ENCODE measurements around the gene CRELD2.

Gene CRELD2

GRCh38 chr22:49906071-49906798, 12.2 kb upstream of the CRELD2 start:
- Histone ChIP-seq H3K27me3 (ENCODE audit: control insufficient read depth, insufficient read depth, low read length) (no peaks in the 10 kb centered on the region), H3K4me1 (ENCODE audit: control insufficient read depth, insufficient read depth, low read length) (no peaks in the 10 kb centered on the region), H3K4me3 (ENCODE audit: low read depth, low read length) (no peak overlapping the region), H3K9me3 (ENCODE audit: control insufficient read depth, insufficient read depth, low read length) (no peaks in the 10 kb centered on the region), H3K9ac (ENCODE audit: low read depth, low read length) (no peak overlapping the region), H3K36me3 (ENCODE audit: control insufficient read depth, insufficient read depth, low read length) (peaks cover 26% of the 10 kb centered on the region)

DNA sequence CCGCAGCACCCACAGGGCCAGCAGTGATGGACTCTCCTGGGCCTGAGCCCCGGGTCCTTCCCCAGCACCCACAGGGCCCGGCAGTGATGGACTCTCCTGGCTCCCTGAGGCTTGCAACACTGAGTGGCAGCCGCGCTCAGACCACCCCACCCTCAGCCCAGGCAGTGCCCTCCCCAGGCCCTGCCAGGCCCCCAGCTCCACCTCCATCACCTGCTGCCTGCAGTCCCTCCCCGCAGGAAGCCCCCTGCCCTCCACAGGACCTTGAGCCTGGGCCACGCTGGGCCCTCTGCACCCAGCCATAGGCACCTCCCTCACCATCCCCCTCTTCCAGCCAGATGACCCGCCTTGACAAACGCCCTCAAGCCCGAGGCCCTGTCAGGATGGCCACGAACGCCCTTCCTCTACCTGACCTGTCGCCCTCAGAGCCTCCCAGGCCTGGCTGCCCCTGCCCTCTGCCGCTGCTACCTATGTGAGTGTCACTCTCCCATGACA, 11.6 kb upstream of the CRELD2 start:
- Histone ChIP-seq H3K36me3 (ENCODE audit: control insufficient read depth, insufficient read depth, low read length) (peaks cover 26% of the 10 kb centered on the region), H3K4me3 (ENCODE audit: low read depth, low read length) (no peak overlapping the region), H3K4me1 (ENCODE audit: control insufficient read depth, insufficient read depth, low read length) (no peaks in the 10 kb centered on the region), H3K27me3 (ENCODE audit: control insufficient read depth, insufficient read depth, low read length) (no peaks in the 10 kb centered on the region), H3K9ac (ENCODE audit: low read depth, low read length) (no peak overlapping the region), H3K9me3 (ENCODE audit: control insufficient read depth, insufficient read depth, low read length) (no peaks in the 10 kb centered on the region)

GRCh38 chr22:49907807-49908206, 10.6 kb upstream of the CRELD2 start:
- H3K9ac ChIP-seq (ENCODE audit: low read depth, low read length): no peak overlapping the region
- H3K36me3 ChIP-seq (ENCODE audit: control insufficient read depth, insufficient read depth, low read length): peaks cover 21% of the 10 kb centered on the region
- no peaks in the 10 kb centered on the region for H3K4me1 ChIP-seq (ENCODE audit: control insufficient read depth, insufficient read depth, low read length)
- no peak overlapping the region for H3K4me3 ChIP-seq (ENCODE audit: low read depth, low read length)
- no peaks in the 10 kb centered on the region for H3K27me3 ChIP-seq (ENCODE audit: control insufficient read depth, insufficient read depth, low read length)
- H3K9me3 ChIP-seq (ENCODE audit: control insufficient read depth, insufficient read depth, low read length): no peaks in the 10 kb centered on the region

GRCh38 chr22:49909476-49910205, 8.8 kb upstream of the CRELD2 start:
- Histone ChIP-seq H3K9me3 (ENCODE audit: control insufficient read depth, insufficient read depth, low read length) (no peaks in the 10 kb centered on the region), H3K4me3 (ENCODE audit: low read depth, low read length) (no peak overlapping the region), H3K36me3 (ENCODE audit: control insufficient read depth, insufficient read depth, low read length) (peaks cover 17% of the 10 kb centered on the region), H3K27me3 (ENCODE audit: control insufficient read depth, insufficient read depth, low read length) (no peaks in the 10 kb centered on the region), H3K4me1 (ENCODE audit: control insufficient read depth, insufficient read depth, low read length) (no peaks in the 10 kb centered on the region), H3K9ac (ENCODE audit: low read depth, low read length) (no peak overlapping the region)

DNA sequence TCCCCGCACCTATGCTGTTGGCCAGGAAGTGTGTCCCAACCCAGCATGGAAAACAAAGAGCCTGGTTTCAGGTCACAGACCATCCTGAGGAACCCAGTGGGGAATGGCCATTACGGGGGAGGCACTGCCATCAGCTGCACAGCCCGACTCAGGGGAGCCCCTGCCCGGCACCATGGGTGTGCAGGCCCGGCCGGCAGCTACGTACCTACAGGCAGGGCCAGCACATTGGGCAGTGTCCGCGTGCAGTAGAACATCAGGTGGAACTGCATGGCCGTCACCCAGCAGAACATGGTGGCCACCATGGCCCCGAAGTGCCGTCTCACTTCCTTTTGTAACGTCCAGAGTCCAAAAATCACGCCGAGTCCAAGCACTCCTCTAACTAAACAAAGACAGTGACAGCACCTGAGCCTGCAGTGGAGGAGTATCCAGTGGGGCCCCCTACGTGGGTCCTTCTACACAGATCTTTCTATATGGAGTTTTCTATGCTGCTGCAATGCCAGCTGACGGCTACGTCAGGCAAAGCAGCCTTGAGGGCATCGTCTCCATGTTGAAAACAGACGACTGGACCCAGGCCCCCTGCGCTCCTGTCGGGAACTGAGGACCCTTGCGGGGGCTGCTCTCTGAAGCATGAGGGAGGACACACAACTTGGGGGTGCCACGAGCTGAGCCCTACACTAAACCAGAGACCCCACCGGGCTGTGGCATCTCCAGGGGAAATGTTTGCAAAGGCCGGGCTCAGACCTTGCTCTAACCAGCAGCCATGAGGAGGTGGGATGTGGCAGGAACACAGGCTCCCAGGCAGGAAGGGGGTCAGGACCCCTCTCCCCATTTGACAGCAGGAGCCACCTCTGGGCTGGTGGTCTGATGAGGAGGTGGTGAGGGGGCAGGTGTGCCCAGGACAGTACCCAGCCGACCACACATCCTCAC, 7.9 kb upstream of the CRELD2 start:
- Histone ChIP-seq H3K27me3 (ENCODE audit: control insufficient read depth, insufficient read depth, low read length) (no peaks in the 10 kb centered on the region), H3K4me3 (ENCODE audit: low read depth, low read length) (no peak overlapping the region), H3K4me1 (ENCODE audit: control insufficient read depth, insufficient read depth, low read length) (no peaks in the 10 kb centered on the region), H3K36me3 (ENCODE audit: control insufficient read depth, insufficient read depth, low read length) (peaks cover 17% of the 10 kb centered on the region), H3K9me3 (ENCODE audit: control insufficient read depth, insufficient read depth, low read length) (no peaks in the 10 kb centered on the region), H3K9ac (ENCODE audit: low read depth, low read length) (no peak overlapping the region)

DNA sequence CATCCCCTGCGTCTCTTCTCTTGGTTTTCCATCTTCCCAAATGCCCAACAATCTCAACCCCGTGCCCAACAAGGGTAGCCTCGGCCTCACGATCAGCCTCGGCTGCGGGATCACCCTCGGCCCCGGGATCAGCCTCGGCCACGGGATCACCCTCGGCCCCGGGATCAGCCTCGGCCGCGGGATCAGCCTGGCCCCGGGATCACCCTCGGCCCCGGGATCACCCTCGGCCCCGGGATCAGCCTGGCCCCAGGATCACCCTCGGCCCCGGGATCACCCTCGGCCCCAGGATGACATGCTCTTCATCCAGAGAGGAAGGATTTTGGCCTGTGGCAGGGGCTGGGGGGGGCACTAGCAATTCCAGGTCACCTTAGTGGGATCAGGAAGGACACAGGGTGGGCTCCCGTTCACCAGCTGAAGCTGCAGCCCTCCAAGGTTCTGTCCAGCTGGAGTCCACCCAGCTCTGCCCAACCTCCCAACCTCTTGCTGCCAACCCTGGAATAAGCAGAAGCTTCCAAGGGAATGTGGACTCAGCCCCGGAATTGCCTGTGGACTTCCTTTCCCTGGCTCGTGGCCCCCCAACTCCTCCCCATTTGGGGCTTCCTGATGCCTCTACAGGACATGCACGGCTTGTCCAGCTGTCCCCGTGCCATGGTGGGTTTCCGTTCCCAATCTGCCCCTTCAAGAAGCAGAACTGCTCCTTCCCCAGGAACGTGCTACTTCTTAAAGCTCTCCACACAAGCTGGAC, 6.4 kb upstream of the CRELD2 start:
- peaks cover 17% of the 10 kb centered on the region for H3K36me3 ChIP-seq (ENCODE audit: control insufficient read depth, insufficient read depth, low read length)
- no peaks in the 10 kb centered on the region for H3K27me3 ChIP-seq (ENCODE audit: control insufficient read depth, insufficient read depth, low read length)
- no peaks in the 10 kb centered on the region for H3K4me1 ChIP-seq (ENCODE audit: control insufficient read depth, insufficient read depth, low read length)
- no peaks in the 10 kb centered on the region for H3K9me3 ChIP-seq (ENCODE audit: control insufficient read depth, insufficient read depth, low read length)
- no peak overlapping the region for H3K9ac ChIP-seq (ENCODE audit: low read depth, low read length)
- no peak overlapping the region for H3K4me3 ChIP-seq (ENCODE audit: low read depth, low read length)

GRCh38 chr22:49913026-49913425, 5.4 kb upstream of the CRELD2 start:
- no peaks in the 10 kb centered on the region for H3K4me1 ChIP-seq (ENCODE audit: control insufficient read depth, insufficient read depth, low read length)
- H3K9me3 ChIP-seq (ENCODE audit: control insufficient read depth, insufficient read depth, low read length): no peaks in the 10 kb centered on the region
- H3K4me3 ChIP-seq (ENCODE audit: low read depth, low read length): no peak overlapping the region
- no peaks in the 10 kb centered on the region for H3K27me3 ChIP-seq (ENCODE audit: control insufficient read depth, insufficient read depth, low read length)
- no peak overlapping the region for H3K9ac ChIP-seq (ENCODE audit: low read depth, low read length)
- peaks cover 13% of the 10 kb centered on the region for H3K36me3 ChIP-seq (ENCODE audit: control insufficient read depth, insufficient read depth, low read length)

GRCh38 chr22:49913446-49913845, 5.0 kb upstream of the CRELD2 start:
- H3K27me3 ChIP-seq (ENCODE audit: control insufficient read depth, insufficient read depth, low read length): no peaks in the 10 kb centered on the region
- H3K36me3 ChIP-seq (ENCODE audit: control insufficient read depth, insufficient read depth, low read length): peaks cover 13% of the 10 kb centered on the region
- H3K4me1 ChIP-seq (ENCODE audit: control insufficient read depth, insufficient read depth, low read length): no peaks in the 10 kb centered on the region
- no peaks in the 10 kb centered on the region for H3K9me3 ChIP-seq (ENCODE audit: control insufficient read depth, insufficient read depth, low read length)
- H3K4me3 ChIP-seq (ENCODE audit: low read depth, low read length): no peak overlapping the region
- no peak overlapping the region for H3K9ac ChIP-seq (ENCODE audit: low read depth, low read length)

GRCh38 chr22:49914256-49914655, 4.2 kb upstream of the CRELD2 start:
- no peaks in the 10 kb centered on the region for H3K4me1 ChIP-seq (ENCODE audit: control insufficient read depth, insufficient read depth, low read length)
- H3K9ac ChIP-seq (ENCODE audit: low read depth, low read length): no peak overlapping the region
- H3K36me3 ChIP-seq (ENCODE audit: control insufficient read depth, insufficient read depth, low read length): peaks cover 10% of the 10 kb centered on the region
- H3K27me3 ChIP-seq (ENCODE audit: control insufficient read depth, insufficient read depth, low read length): no peaks in the 10 kb centered on the region
- H3K4me3 ChIP-seq (ENCODE audit: low read depth, low read length): no peak overlapping the region
- no peaks in the 10 kb centered on the region for H3K9me3 ChIP-seq (ENCODE audit: control insufficient read depth, insufficient read depth, low read length)

DNA sequence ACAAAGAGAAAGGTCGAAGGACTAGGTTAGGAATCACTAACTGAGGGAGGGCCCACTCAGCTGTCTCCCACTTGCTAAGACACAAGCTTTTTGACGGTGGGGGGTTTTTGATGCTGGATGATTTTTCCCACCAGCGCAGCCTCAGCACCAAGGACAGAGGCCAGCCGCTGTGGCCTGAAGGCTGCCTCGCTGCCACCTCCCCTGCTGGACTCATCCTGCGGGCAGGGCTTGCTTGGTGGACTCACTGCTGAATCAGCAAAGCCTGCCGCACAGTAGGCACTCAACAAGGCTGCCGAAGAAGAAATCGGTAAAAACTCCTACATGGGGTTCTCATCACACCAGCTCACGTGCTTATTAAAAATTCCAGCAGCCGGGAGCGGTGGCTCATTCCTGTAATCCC, 2.8 kb upstream of the CRELD2 start:
- Histone ChIP-seq H3K27me3 (ENCODE audit: control insufficient read depth, insufficient read depth, low read length) (no peaks in the 10 kb centered on the region), H3K4me3 (ENCODE audit: low read depth, low read length) (no peak overlapping the region), H3K36me3 (ENCODE audit: control insufficient read depth, insufficient read depth, low read length) (peaks cover 14% of the 10 kb centered on the region), H3K9ac (ENCODE audit: low read depth, low read length) (no peak overlapping the region), H3K9me3 (ENCODE audit: control insufficient read depth, insufficient read depth, low read length) (no peaks in the 10 kb centered on the region), H3K4me1 (ENCODE audit: control insufficient read depth, insufficient read depth, low read length) (no peaks in the 10 kb centered on the region)

GRCh38 chr22:49916831-49917230, 1.6 kb upstream of the CRELD2 start:
- Histone ChIP-seq H3K4me1 (ENCODE audit: control insufficient read depth, insufficient read depth, low read length) (no peaks in the 10 kb centered on the region), H3K27me3 (ENCODE audit: control insufficient read depth, insufficient read depth, low read length) (no peaks in the 10 kb centered on the region), H3K9ac (ENCODE audit: low read depth, low read length) (no peak overlapping the region), H3K36me3 (ENCODE audit: control insufficient read depth, insufficient read depth, low read length) (peaks cover 13% of the 10 kb centered on the region), H3K9me3 (ENCODE audit: control insufficient read depth, insufficient read depth, low read length) (no peaks in the 10 kb centered on the region), H3K4me3 (ENCODE audit: low read depth, low read length) (peak overlapping the region; percentile 71)
